GM15510 (cell line): ENCODE results near the gene FRRS1L.

Experiments used
- POLR2A ChIP-seq: IDR thresholded peaks from 3 replicates; pipeline ENCODE4 v1.6.1; 2011; ENCODE audit warnings: borderline replicate concordance; ENCODE audit not compliant: insufficient read length; ENCODE audit errors: extremely low read depth

The FRRS1L gene

GRCh38 chr9:109107402-109108240, 59.4 kb downstream of the FRRS1L start:
- TF ChIP-seq POLR2A = no peak

GRCh38 chr9:109101810-109102209, 65.2 kb downstream of the FRRS1L start:
- no peak for TF ChIP-seq POLR2A

- no peak for TF ChIP-seq POLR2A
Observed at GRCh38 chr9:109101202-109101595, 65.8 kb downstream of the FRRS1L start.

GRCh38 chr9:109100543-109101201, 66.4 kb downstream of the FRRS1L start:
- TF ChIP-seq POLR2A = no peak

GRCh38 chr9:109098960-109099308, 68.1 kb downstream of the FRRS1L start:
- TF ChIP-seq POLR2A = no peak

- no peak for TF ChIP-seq POLR2A
Observed at GRCh38 chr9:109098171-109098959, 68.7 kb downstream of the FRRS1L start.

- TF ChIP-seq POLR2A = no peak
Observed at GRCh38 chr9:109097146-109097545, 69.9 kb downstream of the FRRS1L start.

GRCh38 chr9:109095321-109095720, 71.7 kb downstream of the FRRS1L start:
- TF ChIP-seq POLR2A = no peak

- TF ChIP-seq POLR2A = no peak
Observed at GRCh38 chr9:109094268-109094667, 72.8 kb downstream of the FRRS1L start.

GRCh38 chr9:109092587-109092986, 74.5 kb downstream of the FRRS1L start:
- TF ChIP-seq POLR2A = no peak

- no peak for TF ChIP-seq POLR2A
Observed at GRCh38 chr9:109092051-109092580, 74.9 kb downstream of the FRRS1L start.

GRCh38 chr9:109088221-109088620, 78.8 kb downstream of the FRRS1L start:
- no peak for TF ChIP-seq POLR2A

GRCh38 chr9:109087795-109088194, 79.3 kb downstream of the FRRS1L start:
- no peak for TF ChIP-seq POLR2A

GRCh38 chr9:109086221-109086620, 80.8 kb downstream of the FRRS1L start:
- TF ChIP-seq POLR2A = no peak

GRCh38 chr9:109085510-109085909, 81.5 kb downstream of the FRRS1L start:
- no peak for TF ChIP-seq POLR2A
